Measurements from ENCODE around the gene ITGB1BP2. TPM values are rescaled to one million over a fixed set of nuclear protein-coding genes. Genes with fewer than 3 reads are reported as not detected.

The ITGB1BP2 gene
- total RNA-seq (2016; rRNA removed; fragmentation: Illumina TruSeq; extraction: Trizol), result 0.21 and 2.2 TPM in 2 replicates
- not detected in 2 replicates for total RNA-seq (2016; cell fraction: cytosol; rRNA removed; fragmentation: Illumina TruSeq; extraction: Trizol; ENCODE audit: low read depth)
- total RNA-seq (2016; cell fraction: insoluble cytoplasmic fraction; rRNA removed; fragmentation: Illumina TruSeq; extraction: Trizol), result 0.28 and 2.0 TPM in 2 replicates
- total RNA-seq (2016; cell fraction: membrane; rRNA removed; fragmentation: Illumina TruSeq; extraction: Trizol), result 0.24 and 0.46 TPM in 2 replicates
- 3.9 and 6.3 TPM in 2 replicates for total RNA-seq (2016; cell fraction: nucleus; rRNA removed; fragmentation: Illumina TruSeq; extraction: Trizol)
- polyA plus RNA-seq (2011; rRNA removed), result 0.88 and 0.90 TPM in 2 replicates
- polyA plus RNA-seq (2011; cell fraction: cytosol; rRNA removed), result 0.16 and 0.17 TPM in 2 replicates
- polyA plus RNA-seq (2011; cell fraction: nucleus; rRNA removed), result 3.9 and 4.8 TPM in 2 replicates
- polyA plus RNA-seq (2012), result 0.44 and 0.46 TPM in 2 replicates
- polyA plus RNA-seq (2016; cell fraction: cytosol; fragmentation: Illumina TruSeq; extraction: Trizol; ENCODE audit: low read depth), result 0.19 TPM in 1 of 2 replicates, not detected in the other
- not detected in 2 replicates for polyA plus RNA-seq (2016; cell fraction: insoluble cytoplasmic fraction; fragmentation: Illumina TruSeq; extraction: Trizol; ENCODE audit: low read depth)
- polyA plus RNA-seq (2016; cell fraction: membrane; fragmentation: Illumina TruSeq; extraction: Trizol; ENCODE audit: low read depth), result not detected in 2 replicates
- polyA plus RNA-seq (2016; cell fraction: nucleus; fragmentation: Illumina TruSeq; extraction: Trizol; ENCODE audit: insufficient read depth, low read depth), result 6.4 and 6.6 TPM in 2 replicates
- 3.5 and 4.2 TPM in 2 replicates for polyA minus RNA-seq (2011; rRNA and poly(A)+ RNA removed; ENCODE audit: low replicate concordance)
- not detected in 2 replicates for polyA minus RNA-seq (2011; cell fraction: cytosol; rRNA and poly(A)+ RNA removed)
- polyA minus RNA-seq (2011; cell fraction: nucleus; rRNA and poly(A)+ RNA removed), result 8.8 and 13.2 TPM in 2 replicates
- Bru-seq, nascent RNA, result percentile 72 among the genes with signal in this experiment
- percentile 81 among the genes with signal in this experiment for BruChase-seq, experiment 1, labeled RNA remaining after a 6-hour chase
- percentile 81 among the genes with signal in this experiment for BruChase-seq, experiment 2, labeled RNA remaining after a 2-hour chase
- long read RNA-seq, experiment 1, result 0 reads
- long read RNA-seq, experiment 2, result 0 reads

DNA sequence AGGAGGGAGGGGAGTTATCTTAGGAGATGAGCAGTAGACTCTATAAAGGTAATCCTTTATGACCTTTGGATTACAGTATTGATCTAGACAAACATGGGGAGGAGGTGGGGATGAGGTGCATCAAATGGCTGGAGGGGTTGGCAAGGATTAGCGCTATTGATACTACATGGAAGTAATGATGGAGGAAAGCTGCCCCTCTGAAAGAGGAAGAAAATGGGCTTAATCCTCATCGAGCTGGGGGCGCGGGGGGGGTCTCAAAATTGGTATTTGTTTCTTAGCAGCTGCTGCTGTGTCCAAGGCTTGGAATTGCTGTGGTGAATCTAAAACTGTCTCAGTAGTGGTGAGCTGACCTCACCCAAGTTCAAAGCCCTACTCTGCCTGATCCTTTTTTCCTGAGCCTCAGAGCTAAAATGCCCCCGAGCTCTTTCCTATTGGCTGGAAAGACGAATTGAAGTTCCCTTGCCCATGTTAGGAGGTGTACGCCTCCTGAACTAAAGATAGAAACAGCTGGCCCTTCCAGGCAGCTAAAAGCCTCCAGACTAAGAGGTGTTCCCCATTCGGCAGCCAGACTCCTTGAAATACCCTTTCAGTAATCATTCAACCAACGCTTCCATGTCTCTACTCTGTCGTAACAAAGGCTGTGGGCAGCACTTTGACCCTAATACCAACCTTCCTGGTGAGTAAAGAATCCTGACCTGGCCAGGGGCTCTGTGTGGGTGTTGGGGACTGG lies at the start of gene ITGB1BP2:
Gene ITGB1BP2 (plus strand): TSS at position 556 of the 730 bp plus-strand sequence. CDS start 57 bp downstream, at position 613.
- 10% methylated on average over 5 of the region's 10 CpGs for WGBS (ENCODE audit: low lambda C conversion rate)
- TF ChIP-seq, protein P1, sequence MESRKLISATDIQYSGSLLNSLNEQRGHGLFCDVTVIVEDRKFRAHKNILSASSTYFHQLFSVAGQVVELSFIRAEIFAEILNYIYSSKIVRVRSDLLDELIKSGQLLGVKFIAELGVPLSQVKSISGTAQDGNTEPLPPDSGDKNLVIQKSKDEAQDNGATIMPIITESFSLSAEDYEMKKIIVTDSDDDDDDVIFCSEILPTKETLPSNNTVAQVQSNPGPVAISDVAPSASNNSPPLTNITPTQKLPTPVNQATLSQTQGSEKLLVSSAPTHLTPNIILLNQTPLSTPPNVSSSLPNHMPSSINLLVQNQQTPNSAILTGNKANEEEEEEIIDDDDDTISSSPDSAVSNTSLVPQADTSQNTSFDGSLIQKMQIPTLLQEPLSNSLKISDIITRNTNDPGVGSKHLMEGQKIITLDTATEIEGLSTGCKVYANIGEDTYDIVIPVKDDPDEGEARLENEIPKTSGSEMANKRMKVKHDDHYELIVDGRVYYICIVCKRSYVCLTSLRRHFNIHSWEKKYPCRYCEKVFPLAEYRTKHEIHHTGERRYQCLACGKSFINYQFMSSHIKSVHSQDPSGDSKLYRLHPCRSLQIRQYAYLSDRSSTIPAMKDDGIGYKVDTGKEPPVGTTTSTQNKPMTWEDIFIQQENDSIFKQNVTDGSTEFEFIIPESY (CRISPR knock-in tag; IDR thresholded peaks at IDR 0.05), result 0 out of 2 replicates have a peak, but pooled peaks have one; percentile 16
- TF ChIP-seq PITX1 (CRISPR knock-in tag; IDR thresholded peaks at IDR 0.05), result peak; percentile 44; the same call in 1 of the 2 replicates
- TF ChIP-seq RBFOX2 (IDR thresholded peaks at IDR 0.05; ENCODE audit: low read depth, low read length), result 0 out of 2 replicates have a peak, but pooled peaks have one; percentile 28
- peak; percentile 84 for TF ChIP-seq ONECUT2 (CRISPR knock-in tag; IDR thresholded peaks at IDR 0.05)
- TF ChIP-seq, protein P2, sequence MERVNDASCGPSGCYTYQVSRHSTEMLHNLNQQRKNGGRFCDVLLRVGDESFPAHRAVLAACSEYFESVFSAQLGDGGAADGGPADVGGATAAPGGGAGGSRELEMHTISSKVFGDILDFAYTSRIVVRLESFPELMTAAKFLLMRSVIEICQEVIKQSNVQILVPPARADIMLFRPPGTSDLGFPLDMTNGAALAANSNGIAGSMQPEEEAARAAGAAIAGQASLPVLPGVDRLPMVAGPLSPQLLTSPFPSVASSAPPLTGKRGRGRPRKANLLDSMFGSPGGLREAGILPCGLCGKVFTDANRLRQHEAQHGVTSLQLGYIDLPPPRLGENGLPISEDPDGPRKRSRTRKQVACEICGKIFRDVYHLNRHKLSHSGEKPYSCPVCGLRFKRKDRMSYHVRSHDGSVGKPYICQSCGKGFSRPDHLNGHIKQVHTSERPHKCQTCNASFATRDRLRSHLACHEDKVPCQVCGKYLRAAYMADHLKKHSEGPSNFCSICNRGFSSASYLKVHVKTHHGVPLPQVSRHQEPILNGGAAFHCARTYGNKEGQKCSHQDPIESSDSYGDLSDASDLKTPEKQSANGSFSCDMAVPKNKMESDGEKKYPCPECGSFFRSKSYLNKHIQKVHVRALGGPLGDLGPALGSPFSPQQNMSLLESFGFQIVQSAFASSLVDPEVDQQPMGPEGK (CRISPR knock-in tag; IDR thresholded peaks at IDR 0.05), result peak; percentile 14; the same call in 1 of the 2 replicates
- TF ChIP-seq FOXM1 (CRISPR knock-in tag; IDR thresholded peaks at IDR 0.05), result no peak
- TF ChIP-seq, protein P3, sequence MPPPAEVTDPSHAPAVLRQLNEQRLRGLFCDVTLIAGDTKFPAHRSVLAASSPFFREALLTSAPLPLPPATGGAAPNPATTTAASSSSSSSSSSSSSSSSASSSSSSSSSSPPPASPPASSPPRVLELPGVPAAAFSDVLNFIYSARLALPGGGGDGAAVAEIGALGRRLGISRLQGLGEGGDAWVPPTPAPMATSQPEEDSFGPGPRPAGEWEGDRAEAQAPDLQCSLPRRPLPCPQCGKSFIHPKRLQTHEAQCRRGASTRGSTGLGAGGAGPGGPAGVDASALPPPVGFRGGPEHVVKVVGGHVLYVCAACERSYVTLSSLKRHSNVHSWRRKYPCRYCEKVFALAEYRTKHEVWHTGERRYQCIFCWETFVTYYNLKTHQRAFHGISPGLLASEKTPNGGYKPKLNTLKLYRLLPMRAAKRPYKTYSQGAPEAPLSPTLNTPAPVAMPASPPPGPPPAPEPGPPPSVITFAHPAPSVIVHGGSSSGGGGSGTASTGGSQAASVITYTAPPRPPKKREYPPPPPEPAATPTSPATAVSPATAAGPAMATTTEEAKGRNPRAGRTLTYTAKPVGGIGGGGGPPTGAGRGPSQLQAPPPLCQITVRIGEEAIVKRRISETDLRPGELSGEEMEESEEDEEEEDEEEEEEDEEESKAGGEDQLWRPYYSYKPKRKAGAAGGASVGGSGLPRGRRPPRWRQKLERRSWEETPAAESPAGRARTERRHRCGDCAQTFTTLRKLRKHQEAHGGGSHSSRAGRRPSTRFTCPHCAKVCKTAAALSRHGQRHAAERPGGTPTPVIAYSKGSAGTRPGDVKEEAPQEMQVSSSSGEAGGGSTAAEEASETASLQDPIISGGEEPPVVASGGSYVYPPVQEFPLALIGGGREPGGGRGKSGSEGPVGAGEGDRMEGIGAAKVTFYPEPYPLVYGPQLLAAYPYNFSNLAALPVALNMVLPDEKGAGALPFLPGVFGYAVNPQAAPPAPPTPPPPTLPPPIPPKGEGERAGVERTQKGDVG (CRISPR knock-in tag; IDR thresholded peaks at IDR 0.05; ENCODE audit: borderline replicate concordance), result no peak
- no peak for TF ChIP-seq ZC3H13 (CRISPR knock-in tag; IDR thresholded peaks at IDR 0.05)
- no peak for TF ChIP-seq HOXA3 (CRISPR knock-in tag; IDR thresholded peaks at IDR 0.05)
- TF ChIP-seq EEA1 (CRISPR knock-in tag; IDR thresholded peaks at IDR 0.05; ENCODE audit: borderline replicate concordance), result no peak
- no peak for TF ChIP-seq ZNF616 (CRISPR knock-in tag; IDR thresholded peaks at IDR 0.05; ENCODE audit: low read depth)

More for the DNA sequence above, at the start of gene ITGB1BP2:
- in situ Hi-C loops (cut with HindIII; ENCODE audit: extremely low pct_ligation_motif_present, low pct_unique_long_range_greater_than_20kb) (no loop called here), intact Hi-C loops (cut with micrococcal nuclease; ENCODE audit: unreplicated experiment) (no loop called here)
- FAIRE-seq (peak; percentile 52), ATAC-seq (peak; percentile 51), DNase-seq (ENCODE audit: low spot score) (peak; percentile 43)
- BruUV-seq (replicated peaks), result no TSS peak
- Histone ChIP-seq H3K27ac (ENCODE audit: extremely low read length, insufficient read depth, low read length) (peak within 1 kb of the TSS; percentile 63), H4K20me1 (ENCODE audit: insufficient read depth, low read length) (no peaks in the 10 kb centered on the region), H3K4me1 (ENCODE audit: insufficient read depth, low read length) (peaks cover 62% of the 10 kb centered on the region), H3K36me3 (replicated peaks in 1 of 2; ENCODE audit: control insufficient read depth in 1 of 2, insufficient read depth in 2 of 2, low read length in 2 of 2) (peaks cover 6 to 25% of the 10 kb centered on the region in 2 experiments; a peak in 4 of 5 replicates), H3K27me3 (ENCODE audit: control insufficient read depth in 1 of 2, insufficient read depth in 2 of 2, low read length in 2 of 2) (no peaks in the 10 kb centered on the region), H3K79me2 (ENCODE audit: insufficient read depth, low read length) (no peaks in the 10 kb centered on the region), H3K9ac (ENCODE audit: insufficient read depth, low read depth, low read length) (no peak within 1 kb of the TSS), H2AFZ (ENCODE audit: low read length) (no peak within 1 kb of the TSS), H3K4me3 (replicated peaks in 1 of 3; ENCODE audit: insufficient read depth in 1 of 3, low read depth in 2 of 3, low read length in 3 of 3) (no peak within 1 kb of the TSS), H3K9me3 (ENCODE audit: low read length) (no peaks in the 10 kb centered on the region), H3K4me2 (ENCODE audit: low read depth, low read length) (peak within 1 kb of the TSS; percentile 45)
- CTCF ChIA-PET (ENCODE audit: low intra/inter-chr PET ratio, low total read pairs), result no interaction called here
- POLR2A ChIA-PET, result interaction anchor here (0.8 to 1.5 kb wide), 6 partner anchors 9 to 119 kb away, joined by 4 to 13 read pairs (median 6); partner anchors contain the start of genes NONO and TAF1
